ENCODE measurements around the gene TAF11L5.
"Not testable (repeated sequence)": the region's sequence is repeated elsewhere in the genome, so short reads cannot be mapped to it uniquely, and the experiment has no call there.

Gene TAF11L5

GRCh38 chr5:17524935-17525334 is at the start of gene TAF11L5:
Gene TAF11L5 (plus strand): TSS chr5:17525235.
- not testable (repeated sequence) for DNase-seq

GRCh38 chr5:17477043-17477442 is 48.0 kb upstream of the TAF11L5 start:
- no peak for DNase-seq

- no peak for DNase-seq
Measured at GRCh38 chr5:17477573-17478265, 47.3 kb upstream of the TAF11L5 start.

GRCh38 chr5:17481378-17481777 is 43.7 kb upstream of the TAF11L5 start:
- no peak for DNase-seq

- no peak for DNase-seq
Measured at GRCh38 chr5:17482790-17483189, 42.2 kb upstream of the TAF11L5 start.

GRCh38 chr5:17486464-17487173 is 38.4 kb upstream of the TAF11L5 start:
- DNase-seq: not testable (repeated sequence)

- DNase-seq: no peak
Measured at GRCh38 chr5:17487174-17487512, 37.9 kb upstream of the TAF11L5 start.

- not testable (repeated sequence) for DNase-seq
Measured at GRCh38 chr5:17491257-17491656, 33.8 kb upstream of the TAF11L5 start.

- no peak for DNase-seq
Measured at GRCh38 chr5:17492770-17493169, 32.3 kb upstream of the TAF11L5 start.

GRCh38 chr5:17497446-17497845 is 27.6 kb upstream of the TAF11L5 start:
- no peak for DNase-seq

- DNase-seq: not testable (repeated sequence)
Measured at GRCh38 chr5:17497931-17498330, 27.1 kb upstream of the TAF11L5 start, which contains the start of gene TAF11L2. Gene TAF11L2 (plus strand): TSS chr5:17498231.

- DNase-seq: no peak
Measured at GRCh38 chr5:17511775-17512325, 13.2 kb upstream of the TAF11L5 start.

GRCh38 chr5:17517526-17517925 is 7.5 kb upstream of the TAF11L5 start:
- not testable (repeated sequence) for DNase-seq

GRCh38 chr5:17518067-17518466 is 7.0 kb upstream of the TAF11L5 start, which contains the start of gene TAF11L3:
Gene TAF11L3 (plus strand): TSS chr5:17518367.
- not testable (repeated sequence) for DNase-seq

- DNase-seq: not testable (repeated sequence)
Measured at GRCh38 chr5:17519508-17519907, 5.5 kb upstream of the TAF11L5 start.

GRCh38 chr5:17521501-17521900 is 3.5 kb upstream of the TAF11L5 start, which contains the start of gene TAF11L4:
Gene TAF11L4 (plus strand): TSS chr5:17521801.
- DNase-seq: not testable (repeated sequence)

- not testable (repeated sequence) for DNase-seq
Measured at GRCh38 chr5:17526504-17526903, 1.5 kb downstream of the TAF11L5 start.

GRCh38 chr5:17528369-17528768 is 3.3 kb downstream of the TAF11L5 start, which contains the start of gene TAF11L6:
Gene TAF11L6 (plus strand): TSS chr5:17528669.
- DNase-seq: not testable (repeated sequence)
